WERI-Rb-1 (cell line): ENCODE results near the gene ANKRD33B.

ENCODE experiments used
- DNase-seq: peaks from one replicate; pipeline ENCODE4 v3.0.0-alpha.2; 2020
- H3K27ac ChIP-seq: fragments of 250-450 bp; sonication (Bioruptor Pico); 2 replicates; pipeline ENCODE4 v1.5.1; 2020; ENCODE audit warnings: mild to moderate bottlenecking, moderate library complexity
- H3K27me3 ChIP-seq: fragments of 250-450 bp; sonication (Bioruptor Pico); 2 replicates; pipeline ENCODE4 v1.5.1; 2021; ENCODE audit warnings: mild to moderate bottlenecking, low read depth, moderate library complexity; ENCODE audit not compliant: insufficient read depth, severe bottlenecking
- H3K36me3 ChIP-seq: fragments of 250-450 bp; sonication (Bioruptor Pico); 2 replicates; pipeline ENCODE4 v1.5.1; 2020; ENCODE audit warnings: mild to moderate bottlenecking, moderate library complexity
- H3K4me3 ChIP-seq: 2 replicates; pipeline ENCODE4 v1.5.1; 2011; ENCODE audit warnings: low read depth, mild to moderate bottlenecking, control low read depth, low read length
- H3K9me3 ChIP-seq: fragments of 250-450 bp; sonication (Bioruptor Pico); 2 replicates; pipeline ENCODE4 v1.5.1; 2021; ENCODE audit warnings: mild to moderate bottlenecking, moderate library complexity; ENCODE audit not compliant: severe bottlenecking
- CTCF ChIP-seq: IDR thresholded peaks from 2 replicates; pipeline ENCODE4 v1.5.1; 2011; ENCODE audit warnings: low read depth, mild to moderate bottlenecking, control low read depth, inconsistent platforms, low read length

The ANKRD33B gene

GRCh38 chr5:10538789-10539686 is 24.8 kb upstream of the ANKRD33B start:
- no peaks in the 10 kb centered on the region for H3K9me3 ChIP-seq
- H3K4me3 ChIP-seq: no peak overlapping the region
- TF ChIP-seq CTCF: no peak
- H3K27ac ChIP-seq: no peak overlapping the region
- no peak for DNase-seq
- H3K36me3 ChIP-seq: no peaks in the 10 kb centered on the region
- H3K27me3 ChIP-seq: no peaks in the 10 kb centered on the region

GRCh38 chr5:10539687-10539998 is 24.2 kb upstream of the ANKRD33B start:
- no peak overlapping the region for H3K4me3 ChIP-seq
- no peak for DNase-seq
- H3K9me3 ChIP-seq: no peaks in the 10 kb centered on the region
- no peak overlapping the region for H3K27ac ChIP-seq
- no peaks in the 10 kb centered on the region for H3K27me3 ChIP-seq
- H3K36me3 ChIP-seq: no peaks in the 10 kb centered on the region
- TF ChIP-seq CTCF: no peak

- no peak for TF ChIP-seq CTCF
- no peak for DNase-seq
- H3K27ac ChIP-seq: no peak overlapping the region
- H3K27me3 ChIP-seq: no peaks in the 10 kb centered on the region
- H3K4me3 ChIP-seq: no peak overlapping the region
- H3K9me3 ChIP-seq: no peaks in the 10 kb centered on the region
- H3K36me3 ChIP-seq: no peaks in the 10 kb centered on the region
These were observed 23.8 kb upstream of the ANKRD33B start for GRCh38 chr5:10540036-10540544.

- TF ChIP-seq CTCF: no peak
- Histone ChIP-seq H3K27me3 (no peaks in the 10 kb centered on the region), H3K36me3 (no peaks in the 10 kb centered on the region), H3K27ac (no peak overlapping the region), H3K4me3 (no peak overlapping the region), H3K9me3 (no peaks in the 10 kb centered on the region)
- DNase-seq: no peak
These were observed 22.8 kb upstream of the ANKRD33B start for GRCh38 chr5:10540951-10541646.

- no peak overlapping the region for H3K27ac ChIP-seq
- no peaks in the 10 kb centered on the region for H3K36me3 ChIP-seq
- H3K4me3 ChIP-seq: no peak overlapping the region
- no peak for TF ChIP-seq CTCF
- no peak for DNase-seq
- H3K27me3 ChIP-seq: no peaks in the 10 kb centered on the region
- H3K9me3 ChIP-seq: no peaks in the 10 kb centered on the region
These were observed 21.8 kb upstream of the ANKRD33B start for GRCh38 chr5:10542055-10542550.
